ENCODE results near the gene EFNA4. TPM values are rescaled to one million over a fixed set of nuclear protein-coding genes. Genes with fewer than 3 reads are reported as not detected.

The EFNA4 gene, protein sequence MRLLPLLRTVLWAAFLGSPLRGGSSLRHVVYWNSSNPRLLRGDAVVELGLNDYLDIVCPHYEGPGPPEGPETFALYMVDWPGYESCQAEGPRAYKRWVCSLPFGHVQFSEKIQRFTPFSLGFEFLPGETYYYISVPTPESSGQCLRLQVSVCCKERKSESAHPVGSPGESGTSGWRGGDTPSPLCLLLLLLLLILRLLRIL
- polyA plus RNA-seq (2012; ENCODE audit: insufficient read depth, insufficient read length), result 21.1 TPM

DNA sequence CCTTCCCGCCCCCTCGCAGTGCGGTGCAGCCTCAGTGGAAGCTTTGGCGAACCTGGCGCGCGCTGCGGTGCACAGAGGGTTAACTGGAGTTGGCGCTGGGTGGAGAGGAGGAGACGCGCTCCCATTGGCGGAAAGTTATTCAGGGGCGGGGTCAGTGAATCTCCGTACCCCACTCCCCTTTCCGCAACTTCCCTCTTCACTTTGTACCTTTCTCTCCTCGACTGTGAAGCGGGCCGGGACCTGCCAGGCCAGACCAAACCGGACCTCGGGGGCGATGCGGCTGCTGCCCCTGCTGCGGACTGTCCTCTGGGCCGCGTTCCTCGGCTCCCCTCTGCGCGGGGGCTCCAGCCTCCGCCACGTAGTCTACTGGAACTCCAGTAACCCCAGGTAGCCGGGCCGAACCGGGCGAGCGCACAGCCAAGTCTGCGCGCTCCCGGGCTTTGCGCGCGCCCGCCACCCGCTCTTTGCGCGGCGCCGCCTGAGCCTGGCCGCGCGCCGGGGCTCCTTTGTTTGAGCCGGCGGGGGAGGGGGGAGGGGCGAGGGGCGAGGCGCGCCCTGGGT, at the start of gene EFNA4:
Gene EFNA4, plus strand, starts transcription at position 191 of the 561 bp plus-strand sequence. Its CDS starts 84 bp downstream, at position 275.
- peak within 1 kb of the TSS; percentile 79 for H3K4me3 ChIP-seq (ENCODE audit: low read length)
- DNase-seq (ENCODE audit: low read depth, low spot score), result peak; percentile 90

DNA sequence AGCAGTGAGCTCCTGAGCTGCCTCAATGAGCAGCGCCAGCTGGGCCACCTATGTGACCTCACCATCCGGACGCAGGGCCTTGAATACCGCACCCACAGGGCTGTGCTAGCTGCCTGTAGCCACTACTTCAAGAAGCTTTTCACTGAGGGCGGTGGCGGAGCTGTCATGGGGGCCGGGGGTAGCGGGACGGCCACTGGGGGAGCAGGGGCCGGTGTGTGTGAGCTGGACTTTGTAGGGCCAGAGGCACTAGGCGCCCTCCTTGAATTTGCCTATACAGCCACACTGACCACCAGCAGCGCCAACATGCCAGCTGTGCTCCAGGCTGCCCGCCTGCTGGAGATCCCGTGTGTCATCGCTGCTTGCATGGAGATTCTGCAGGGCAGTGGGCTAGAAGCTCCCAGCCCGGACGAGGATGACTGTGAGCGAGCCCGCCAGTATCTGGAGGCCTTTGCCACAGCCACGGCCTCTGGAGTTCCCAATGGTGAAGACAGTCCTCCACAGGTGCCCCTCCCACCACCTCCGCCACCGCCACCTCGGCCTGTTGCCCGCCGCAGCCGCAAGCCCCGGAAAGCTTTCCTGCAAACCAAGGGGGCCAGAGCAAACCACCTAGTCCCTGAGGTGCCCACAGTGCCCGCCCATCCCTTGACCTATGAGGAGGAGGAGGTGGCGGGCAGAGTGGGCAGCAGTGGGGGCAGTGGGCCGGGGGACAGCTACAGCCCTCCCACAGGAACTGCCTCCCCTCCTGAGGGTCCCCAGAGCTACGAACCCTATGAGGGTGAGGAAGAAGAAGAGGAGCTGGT, 48.6 kb upstream of the EFNA4 start:
- DNase-seq (ENCODE audit: low read depth, low spot score), result no peak
- no peak overlapping the region for H3K4me3 ChIP-seq (ENCODE audit: low read length)

DNA sequence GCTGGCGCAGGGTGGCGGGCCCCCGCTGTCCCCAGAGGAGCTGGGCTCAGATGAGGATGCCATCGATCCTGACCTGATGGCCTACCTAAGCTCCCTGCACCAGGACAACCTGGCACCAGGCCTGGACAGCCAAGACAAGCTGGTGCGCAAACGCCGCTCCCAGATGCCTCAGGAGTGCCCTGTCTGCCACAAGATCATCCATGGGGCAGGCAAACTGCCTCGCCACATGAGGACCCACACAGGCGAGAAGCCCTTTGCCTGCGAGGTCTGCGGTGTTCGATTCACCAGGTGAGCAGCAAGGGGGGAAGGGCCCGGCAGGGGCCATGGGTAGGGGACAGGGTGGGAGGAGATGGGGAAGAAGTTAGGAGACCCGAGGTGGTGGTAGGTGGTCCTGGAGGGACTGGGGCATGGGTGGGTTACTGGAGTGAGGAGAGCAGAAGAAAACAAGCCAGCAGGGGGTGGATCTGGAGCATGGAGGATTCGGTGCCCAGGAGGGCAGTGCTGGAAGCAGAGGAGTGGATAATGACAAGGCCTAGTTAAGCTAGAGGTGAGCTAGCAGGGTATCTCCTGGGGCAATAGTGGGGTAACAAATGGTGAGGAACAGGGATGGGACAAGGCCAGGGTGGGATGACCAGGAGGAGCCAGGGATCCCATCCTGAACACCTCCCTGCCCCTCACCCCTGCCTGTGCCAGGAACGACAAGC, 47.9 kb upstream of the EFNA4 start:
- no peak for DNase-seq (ENCODE audit: low read depth, low spot score)
- H3K4me3 ChIP-seq (ENCODE audit: low read length), result no peak overlapping the region

DNA sequence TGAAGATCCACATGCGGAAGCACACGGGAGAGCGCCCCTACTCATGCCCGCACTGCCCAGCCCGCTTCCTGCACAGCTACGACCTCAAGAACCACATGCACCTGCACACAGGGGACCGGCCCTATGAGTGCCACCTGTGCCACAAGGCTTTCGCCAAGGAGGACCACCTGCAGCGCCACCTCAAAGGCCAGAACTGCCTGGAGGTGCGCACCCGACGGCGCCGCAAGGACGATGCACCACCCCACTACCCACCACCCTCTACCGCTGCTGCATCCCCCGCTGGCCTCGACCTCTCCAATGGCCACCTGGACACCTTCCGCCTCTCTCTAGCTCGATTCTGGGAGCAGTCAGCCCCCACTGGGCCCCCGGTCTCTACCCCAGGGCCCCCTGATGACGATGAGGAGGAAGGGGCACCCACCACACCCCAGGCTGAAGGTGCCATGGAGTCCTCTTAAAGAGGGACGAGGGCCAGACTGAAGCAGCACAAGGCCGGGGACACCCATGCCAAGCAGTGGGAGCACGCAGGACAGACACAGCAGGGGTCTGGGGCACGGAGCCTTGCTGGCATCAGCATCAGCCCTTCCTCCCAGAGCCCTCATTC, 47.2 kb upstream of the EFNA4 start:
- DNase-seq (ENCODE audit: low read depth, low spot score), result peak; percentile 86
- no peak overlapping the region for H3K4me3 ChIP-seq (ENCODE audit: low read length)

DNA sequence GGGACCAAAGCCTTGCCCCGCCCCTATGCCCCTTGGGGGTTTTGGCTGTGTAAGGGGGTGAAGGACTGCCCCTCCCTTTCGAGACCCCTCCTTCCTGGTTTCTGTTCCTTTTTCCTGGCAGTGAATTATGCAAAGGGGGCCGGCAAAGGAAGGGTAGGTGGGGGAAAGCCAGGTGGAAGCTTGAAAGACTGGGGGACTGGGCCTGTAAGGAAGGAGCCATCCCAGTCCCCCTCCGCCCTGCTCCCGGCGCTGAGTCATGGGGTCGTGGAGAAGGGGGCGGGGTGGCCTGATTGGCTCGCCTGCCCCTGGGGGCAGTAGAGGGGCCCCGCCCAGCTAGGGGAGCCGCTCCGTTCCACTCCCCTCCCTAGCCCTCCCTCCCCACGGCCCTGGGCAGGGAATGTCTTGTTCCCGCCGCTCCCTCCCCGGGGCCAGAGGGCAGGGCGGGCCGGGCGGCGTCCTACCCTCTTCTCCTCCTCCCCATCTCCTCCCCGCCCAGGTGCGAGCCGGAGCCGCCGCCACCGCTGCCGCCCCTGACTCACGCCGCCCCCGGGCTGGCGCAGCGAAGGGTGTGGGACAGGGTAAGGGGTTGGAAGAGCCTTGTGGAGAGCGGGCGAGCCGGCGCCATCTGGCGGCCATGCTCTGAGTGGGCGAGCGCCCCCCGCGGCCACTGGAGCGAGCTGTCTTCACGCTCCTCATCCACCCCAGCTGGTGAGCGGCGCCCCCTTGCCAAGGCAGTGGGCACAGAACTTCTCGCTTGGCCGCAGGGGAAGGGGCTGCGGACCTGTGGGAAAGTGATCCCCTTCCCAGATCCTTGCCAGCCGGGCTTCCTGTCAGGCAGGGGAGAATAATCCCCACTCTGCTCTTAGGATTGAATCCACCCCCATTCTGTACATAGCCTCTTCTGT, 46.2 kb upstream of the EFNA4 start:
- peak overlapping the region; percentile 37 for H3K4me3 ChIP-seq (ENCODE audit: low read length)
- peak; percentile 76 for DNase-seq (ENCODE audit: low read depth, low spot score)

DNA sequence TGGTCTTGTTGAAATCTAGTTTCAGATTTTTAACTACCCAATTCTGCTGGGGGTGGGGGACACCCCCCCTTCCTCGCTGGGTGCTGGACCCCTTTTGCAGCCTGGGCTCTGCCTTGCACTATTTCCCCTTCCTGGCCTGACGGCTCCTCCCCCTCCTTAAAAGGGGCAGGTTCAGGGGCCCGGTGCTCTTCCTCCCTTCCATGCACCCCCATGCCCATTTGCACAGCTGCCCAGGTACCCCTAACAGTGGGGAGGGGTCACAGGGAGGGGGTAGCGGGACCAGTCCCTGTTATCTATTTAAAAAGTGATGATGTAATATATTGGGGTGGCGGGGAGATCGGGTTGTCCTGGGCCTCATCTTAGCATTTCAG, 45.6 kb upstream of the EFNA4 start:
- DNase-seq (ENCODE audit: low read depth, low spot score), result no peak
- H3K4me3 ChIP-seq (ENCODE audit: low read length), result peak overlapping the region; percentile 37

DNA sequence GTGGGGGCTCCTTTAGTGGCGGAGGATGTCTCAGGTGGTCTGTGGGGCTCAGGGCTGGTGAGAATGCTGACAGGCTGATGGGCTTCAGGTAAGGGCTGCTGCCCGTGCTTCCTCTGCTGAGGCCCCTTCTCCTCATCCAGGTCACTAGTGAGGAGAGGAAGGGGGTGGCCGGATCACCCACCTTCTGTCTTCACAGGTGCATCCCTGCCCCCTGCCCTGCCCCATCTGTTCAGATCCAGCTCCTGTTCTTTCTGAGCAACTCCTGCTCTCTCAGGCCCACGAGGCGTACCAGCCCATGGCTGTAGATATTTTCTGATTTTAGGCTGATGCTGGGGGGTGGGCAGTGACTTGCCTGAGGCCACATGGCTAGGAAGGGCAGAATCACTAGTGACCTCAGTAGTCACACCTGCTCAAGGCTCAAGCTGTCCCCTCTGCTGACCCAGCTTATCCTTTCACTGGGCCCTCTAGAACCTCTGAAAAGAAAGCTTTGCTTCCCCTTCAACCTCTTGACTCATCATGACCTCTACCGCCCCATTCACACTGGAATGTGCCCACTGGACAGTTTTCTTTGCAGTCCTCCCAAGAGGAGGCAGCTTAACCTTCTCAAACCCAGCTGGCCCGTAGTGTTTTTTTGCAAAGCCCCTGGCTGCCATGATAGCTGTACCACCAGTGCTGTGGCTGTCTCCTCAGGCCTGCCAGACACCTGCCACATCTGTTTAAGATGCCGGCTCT, 44.8 kb upstream of the EFNA4 start:
- no peak overlapping the region for H3K4me3 ChIP-seq (ENCODE audit: low read length)
- DNase-seq (ENCODE audit: low read depth, low spot score), result no peak

DNA sequence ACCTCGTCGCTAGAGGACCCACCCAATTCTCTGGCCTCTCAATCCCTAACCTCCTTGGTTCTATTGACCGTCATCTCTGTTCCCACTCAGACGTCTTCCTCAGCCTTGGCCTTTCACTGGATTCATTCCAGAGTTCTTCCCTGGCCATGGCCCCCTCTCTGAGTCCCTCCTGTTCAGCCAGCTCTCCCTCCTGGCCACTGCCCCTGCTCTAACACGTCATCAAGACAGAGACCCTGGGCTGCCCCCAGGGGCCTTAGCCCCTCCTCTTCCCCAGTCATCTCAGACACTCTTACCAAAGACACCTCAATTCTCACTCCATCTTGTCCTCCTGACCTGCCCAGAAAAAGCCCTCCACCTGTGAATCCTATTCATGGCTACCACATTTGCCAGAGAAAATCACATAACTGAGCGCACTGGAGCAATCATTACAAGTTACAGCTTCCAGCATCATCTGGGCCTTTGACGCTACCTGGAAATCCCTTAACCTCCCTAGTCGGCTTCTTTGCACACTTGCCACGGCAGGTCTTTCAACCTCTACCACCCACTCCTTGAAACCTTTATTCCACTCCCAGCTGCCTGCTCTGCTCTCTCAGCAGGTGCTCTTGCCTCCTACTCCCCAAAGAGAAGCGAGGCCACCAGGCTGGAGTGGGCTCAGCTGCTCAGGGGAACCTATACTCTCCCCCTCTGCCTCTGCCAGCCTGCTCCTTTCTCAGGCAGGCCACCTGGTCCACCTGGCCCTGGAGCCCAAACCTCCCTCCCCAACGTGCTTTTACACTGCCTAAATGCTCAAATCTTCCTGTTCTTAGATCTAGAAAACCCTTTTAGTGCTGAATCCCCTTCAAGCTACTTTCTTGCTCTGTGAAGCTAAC, 43.9 kb upstream of the EFNA4 start:
- no peak overlapping the region for H3K4me3 ChIP-seq (ENCODE audit: low read length)
- DNase-seq (ENCODE audit: low read depth, low spot score), result no peak

DNA sequence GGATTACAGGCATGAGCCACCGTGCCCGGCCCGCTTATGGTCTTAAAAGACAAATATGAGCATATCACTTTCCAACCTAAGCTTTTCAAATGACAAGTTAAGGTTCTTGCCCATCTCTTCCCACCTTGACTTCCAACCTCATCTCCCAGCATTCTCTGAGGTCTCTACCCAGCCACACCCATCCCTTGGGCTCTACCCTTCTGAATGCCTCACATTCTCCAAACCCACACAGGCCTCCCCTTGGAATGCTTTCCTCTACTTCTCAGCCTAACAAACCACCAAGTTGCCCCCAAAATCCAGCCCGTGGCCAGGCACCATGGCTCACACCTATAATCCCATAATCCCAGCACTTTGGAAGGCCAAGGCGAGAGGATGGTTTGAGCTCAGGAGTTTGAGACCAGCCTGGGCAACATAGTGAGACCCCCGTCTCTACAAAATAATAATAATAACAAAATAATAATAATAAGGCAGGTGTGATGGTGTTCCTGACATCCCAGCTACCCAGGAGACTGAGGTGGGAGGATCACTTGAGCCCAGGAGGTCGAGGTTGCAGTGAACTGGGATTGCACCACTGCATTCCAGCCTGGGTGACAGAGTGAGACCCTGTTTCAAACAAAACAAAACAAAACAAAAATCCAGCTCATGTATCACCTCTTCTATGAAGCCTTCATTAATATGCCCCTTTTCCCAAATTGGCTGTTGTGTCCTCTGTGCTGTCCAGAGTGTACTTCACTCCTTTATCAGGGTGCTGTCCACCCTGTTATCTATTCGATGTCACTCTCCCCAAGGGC, 41.2 kb upstream of the EFNA4 start:
- no peak overlapping the region for H3K4me3 ChIP-seq (ENCODE audit: low read length)
- no peak for DNase-seq (ENCODE audit: low read depth, low spot score)

DNA sequence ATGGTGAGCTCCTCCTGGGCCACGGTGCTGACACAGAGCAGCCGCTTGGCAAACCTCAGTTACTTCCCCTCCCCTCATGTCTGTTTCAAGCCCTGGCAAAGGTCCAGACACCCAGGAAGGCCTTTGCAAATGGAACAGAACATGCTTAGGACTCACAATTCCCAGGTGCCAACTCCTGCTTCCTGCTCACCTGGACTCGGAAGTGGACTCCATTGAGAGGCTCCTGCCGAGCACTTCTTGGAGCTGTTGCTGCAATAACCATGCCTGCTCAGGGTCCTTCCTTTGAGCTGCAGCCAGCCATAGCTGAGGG, 40.7 kb upstream of the EFNA4 start:
- no peak overlapping the region for H3K4me3 ChIP-seq (ENCODE audit: low read length)
- DNase-seq (ENCODE audit: low read depth, low spot score), result no peak

DNA sequence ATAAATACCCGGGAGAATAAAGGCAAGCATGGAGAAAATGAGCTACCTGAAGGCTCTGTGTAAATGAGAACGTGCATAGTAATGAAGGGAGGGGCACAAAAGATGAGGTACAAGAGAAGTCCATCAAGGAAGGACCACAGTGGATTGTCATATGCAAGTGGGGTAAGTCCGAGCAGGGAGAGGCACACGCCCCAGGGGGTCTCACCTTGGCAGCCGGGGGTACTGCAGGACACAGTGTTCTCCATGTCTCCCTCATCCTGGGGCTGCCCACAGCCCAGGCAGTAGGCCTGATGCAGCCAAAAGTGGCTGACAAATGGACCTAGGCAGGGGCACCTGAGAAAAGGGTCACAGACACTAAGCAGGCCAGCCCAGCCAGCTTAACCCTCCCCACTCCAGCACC, 39.9 kb upstream of the EFNA4 start:
- DNase-seq (ENCODE audit: low read depth, low spot score), result no peak
- H3K4me3 ChIP-seq (ENCODE audit: low read length), result no peak overlapping the region

DNA sequence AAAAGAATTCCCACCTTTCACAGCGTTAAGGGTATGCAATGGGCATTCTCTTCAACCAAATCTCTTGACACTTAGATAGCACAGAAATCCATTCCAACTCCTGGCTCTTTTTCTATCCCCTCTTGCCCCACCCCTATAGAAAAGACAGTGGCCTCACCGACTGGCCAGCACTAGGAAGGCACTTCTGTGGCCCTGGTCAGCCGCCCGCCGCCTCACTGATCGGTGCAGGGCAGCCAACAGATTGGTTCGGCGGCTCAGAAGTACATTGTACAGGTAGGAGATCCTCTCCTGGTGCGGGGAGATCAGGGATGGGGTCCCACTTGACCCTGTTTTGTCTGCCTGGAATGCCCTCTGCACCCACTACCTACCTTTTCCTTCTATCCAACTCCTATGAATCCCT, 39.2 kb upstream of the EFNA4 start:
- DNase-seq (ENCODE audit: low read depth, low spot score), result no peak
- no peak overlapping the region for H3K4me3 ChIP-seq (ENCODE audit: low read length)

DNA sequence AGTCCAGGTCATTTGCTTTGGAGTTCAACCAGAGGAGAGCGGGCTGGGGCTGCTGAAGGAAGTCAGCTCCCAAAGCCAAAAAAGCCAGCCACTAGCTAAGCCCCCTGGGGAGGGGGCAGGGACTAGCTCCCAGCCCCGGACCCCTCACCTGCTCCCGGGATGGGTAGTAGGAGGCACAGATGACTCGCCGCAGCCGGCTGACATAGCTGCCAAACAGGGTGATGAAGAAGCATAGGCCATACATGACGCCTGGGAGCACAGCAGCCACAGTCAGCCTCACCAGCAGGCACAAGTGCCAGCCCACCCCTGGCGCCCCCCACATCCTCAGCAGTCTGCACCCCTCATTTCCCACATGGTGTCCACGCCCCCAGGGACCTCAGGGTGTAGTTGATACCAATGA, 37.4 kb upstream of the EFNA4 start:
- no peak for DNase-seq (ENCODE audit: low read depth, low spot score)
- H3K4me3 ChIP-seq (ENCODE audit: low read length), result no peak overlapping the region

DNA sequence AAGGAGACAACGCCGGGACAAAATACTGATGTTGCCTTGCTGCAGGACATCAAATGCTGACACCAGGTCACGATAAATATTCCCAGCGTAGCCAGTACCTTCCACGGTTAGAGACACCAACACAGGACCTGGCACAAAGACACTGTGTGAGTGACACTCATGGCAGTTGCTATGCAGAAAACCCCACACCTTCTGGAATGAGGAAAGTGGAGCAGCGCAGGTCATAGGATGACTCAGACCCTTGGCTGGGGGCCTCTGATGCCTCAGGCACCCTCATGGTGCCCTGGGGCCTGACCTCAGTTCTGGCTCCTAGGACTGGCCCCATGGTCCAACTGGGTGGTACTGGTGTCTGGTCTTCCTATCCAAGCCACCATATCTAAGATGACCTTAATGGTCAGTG, 37.0 kb upstream of the EFNA4 start:
- no peak for DNase-seq (ENCODE audit: low read depth, low spot score)

DNA sequence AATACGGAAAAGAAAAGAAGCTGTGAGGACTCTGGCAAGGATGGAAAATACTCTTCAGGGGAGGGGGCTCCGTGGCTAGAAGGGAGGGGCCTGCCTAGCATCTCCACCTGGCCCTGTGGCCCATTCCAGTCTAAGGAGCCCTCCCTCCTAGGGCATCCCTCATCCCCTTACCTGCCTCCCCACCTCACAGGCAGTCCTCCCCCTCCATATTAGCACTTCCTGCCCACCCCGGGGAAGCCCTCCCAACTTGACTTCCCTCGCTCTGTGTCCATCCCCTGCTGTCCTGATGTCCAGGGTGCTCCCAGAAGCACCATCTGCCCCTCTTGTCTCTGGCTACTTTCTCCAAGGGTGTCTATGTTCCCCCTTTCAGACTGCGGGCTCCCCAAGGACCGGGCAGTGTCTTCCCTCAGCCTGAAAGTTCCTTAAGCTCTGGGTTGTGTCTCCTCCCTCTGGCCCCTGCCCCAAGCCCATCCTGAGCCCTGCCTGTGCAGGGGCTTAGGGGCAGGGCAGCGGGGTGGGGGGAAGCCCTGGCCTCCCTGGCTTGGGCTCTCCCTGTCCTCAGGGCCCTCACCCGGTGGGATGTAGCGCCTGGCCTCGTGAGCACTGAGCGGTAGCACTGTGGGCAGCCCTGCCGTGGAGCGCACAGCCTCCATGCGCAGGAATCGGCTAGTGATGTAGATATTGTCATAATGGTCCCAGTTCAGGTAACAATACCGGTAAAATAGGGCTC, 33.9 kb upstream of the EFNA4 start:
- DNase-seq (ENCODE audit: low read depth, low spot score), result no peak
- no peak overlapping the region for H3K4me3 ChIP-seq (ENCODE audit: low read length)

More for the DNA sequence above, 37.0 kb upstream of the EFNA4 start:
- H3K4me3 ChIP-seq (ENCODE audit: low read length), result no peak overlapping the region

DNA sequence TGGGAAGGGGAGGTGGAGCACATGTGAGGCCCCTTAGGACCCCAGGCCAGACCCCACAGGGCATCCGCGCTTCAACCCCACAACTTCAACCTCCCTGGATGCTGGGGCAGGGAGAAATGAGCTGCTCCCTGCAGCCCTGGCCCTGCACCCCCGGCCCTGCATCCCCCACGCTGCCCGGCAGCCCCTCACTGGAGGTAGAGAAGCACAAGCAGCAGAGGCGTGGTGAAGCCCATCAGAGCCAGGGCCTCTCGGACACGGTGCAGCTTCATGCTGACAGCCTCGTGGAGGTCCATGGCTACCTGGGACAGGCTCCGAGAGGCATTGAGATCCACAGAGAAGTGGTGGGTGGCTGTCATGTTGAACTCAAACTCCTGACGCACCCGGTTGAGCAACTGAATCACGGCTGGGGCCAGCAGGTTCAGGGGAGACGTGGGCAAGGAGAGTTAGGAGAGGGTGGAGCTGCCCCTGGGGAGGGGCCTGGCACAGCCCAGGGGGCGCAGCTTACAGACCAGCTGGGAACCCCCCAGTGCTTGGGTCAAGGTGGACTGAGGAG, 33.2 kb upstream of the EFNA4 start:
- H3K4me3 ChIP-seq (ENCODE audit: low read length), result no peak overlapping the region
- no peak for DNase-seq (ENCODE audit: low read depth, low spot score)
